HPDE6-E6E7 (cell line): ENCODE data around the gene SMAD3.
"Not testable (repeated sequence)": the region's sequence is repeated elsewhere in the genome, so short reads cannot be mapped to it uniquely, and the experiment has no call there.

Source experiments
- DNase-seq: peaks from one replicate; pipeline ENCODE4 v3.0.0; 2011; ENCODE audit warnings: missing footprints; ENCODE audit errors: extremely low spot score

SMAD3 gene

GRCh38 chr15:67142092-67142766 is 76.8 kb downstream of the SMAD3 start:
- no peak for DNase-seq

- DNase-seq, result no peak
Observed at GRCh38 chr15:67142767-67143100, 77.3 kb downstream of the SMAD3 start.

GRCh38 chr15:67143646-67144045 is 78.2 kb downstream of the SMAD3 start:
- no peak for DNase-seq

GRCh38 chr15:67144609-67145311 is 79.4 kb downstream of the SMAD3 start:
- no peak for DNase-seq

GRCh38 chr15:67145312-67145610 is 79.9 kb downstream of the SMAD3 start:
- DNase-seq, result no peak

- no peak for DNase-seq
Observed at GRCh38 chr15:67145710-67146109, 80.3 kb downstream of the SMAD3 start.

- no peak for DNase-seq
Observed at GRCh38 chr15:67146234-67146633, 80.8 kb downstream of the SMAD3 start.

GRCh38 chr15:67146875-67147381 is 81.5 kb downstream of the SMAD3 start:
- peak; percentile 92 for DNase-seq

- DNase-seq, result no peak
Observed at GRCh38 chr15:67147396-67147949, 82.1 kb downstream of the SMAD3 start.

GRCh38 chr15:67148196-67148701 is 82.8 kb downstream of the SMAD3 start:
- no peak for DNase-seq

- DNase-seq, result no peak
Observed at GRCh38 chr15:67149068-67149772, 83.8 kb downstream of the SMAD3 start.

GRCh38 chr15:67149773-67150022 is 84.3 kb downstream of the SMAD3 start:
- DNase-seq, result no peak

GRCh38 chr15:67150023-67150860 is 84.8 kb downstream of the SMAD3 start:
- peak; percentile 88 for DNase-seq

GRCh38 chr15:67152429-67152828 is 87.0 kb downstream of the SMAD3 start:
- no peak for DNase-seq

GRCh38 chr15:67153044-67153443 is 87.6 kb downstream of the SMAD3 start:
- DNase-seq, result not testable (repeated sequence)

GRCh38 chr15:67154249-67154648 is 88.8 kb downstream of the SMAD3 start:
- DNase-seq, result no peak

GRCh38 chr15:67156426-67156825 is 91.0 kb downstream of the SMAD3 start:
- DNase-seq, result no peak

- DNase-seq, result no peak
Observed at GRCh38 chr15:67156834-67157233, 91.4 kb downstream of the SMAD3 start.

- no peak for DNase-seq
Observed at GRCh38 chr15:67157521-67158252, 92.3 kb downstream of the SMAD3 start.

- DNase-seq, result no peak
Observed at GRCh38 chr15:67158367-67158766, 93.0 kb downstream of the SMAD3 start.

- no peak for DNase-seq
Observed at GRCh38 chr15:67161412-67161811, 96.0 kb downstream of the SMAD3 start.
